Measurements from ENCODE around the gene CYP11A1. TPM values are rescaled to one million over a fixed set of nuclear protein-coding genes. Genes with fewer than 3 reads are reported as not detected.

The CYP11A1 gene
- polyA plus RNA-seq (ENCODE audit: insufficient read length), result 1.0 TPM

DNA sequence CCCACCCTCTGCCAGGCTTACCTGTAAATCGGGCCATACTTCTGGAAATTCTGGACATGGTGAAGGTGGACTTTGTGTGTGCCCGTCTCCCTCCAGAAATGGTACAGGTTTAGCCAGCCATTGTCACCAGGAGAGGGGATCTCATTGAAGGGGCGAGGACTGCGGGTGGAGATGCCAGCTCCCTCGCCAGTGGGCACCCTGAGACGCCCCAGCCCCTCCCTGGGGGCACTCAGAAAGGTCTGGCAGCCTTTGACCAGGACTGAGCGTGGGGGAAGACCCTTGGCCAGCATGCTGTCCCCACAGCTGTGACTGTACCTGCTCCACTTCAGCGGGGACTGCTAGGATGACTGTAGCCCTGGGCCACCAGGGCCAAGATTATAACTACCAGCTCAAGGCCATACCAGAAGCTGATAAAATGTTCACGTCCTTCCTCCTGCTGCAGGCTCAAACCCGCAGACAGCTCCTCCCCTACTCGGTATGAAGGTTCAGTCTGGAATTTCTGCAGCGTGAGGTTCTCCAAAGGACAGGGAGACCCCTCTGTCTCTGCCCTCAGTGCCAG, at the start of gene CYP11A1:
Gene CYP11A1, minus strand, starts transcription at position 351 of the 559 bp plus-strand sequence. Its CDS starts 61 bp downstream, at position 290.
- DNase-seq (ENCODE audit: low read depth), result no peak

GRCh38 chr15:74417225-74417624, 49.8 kb upstream of the CYP11A1 start:
- no peak for DNase-seq (ENCODE audit: low read depth)

DNA sequence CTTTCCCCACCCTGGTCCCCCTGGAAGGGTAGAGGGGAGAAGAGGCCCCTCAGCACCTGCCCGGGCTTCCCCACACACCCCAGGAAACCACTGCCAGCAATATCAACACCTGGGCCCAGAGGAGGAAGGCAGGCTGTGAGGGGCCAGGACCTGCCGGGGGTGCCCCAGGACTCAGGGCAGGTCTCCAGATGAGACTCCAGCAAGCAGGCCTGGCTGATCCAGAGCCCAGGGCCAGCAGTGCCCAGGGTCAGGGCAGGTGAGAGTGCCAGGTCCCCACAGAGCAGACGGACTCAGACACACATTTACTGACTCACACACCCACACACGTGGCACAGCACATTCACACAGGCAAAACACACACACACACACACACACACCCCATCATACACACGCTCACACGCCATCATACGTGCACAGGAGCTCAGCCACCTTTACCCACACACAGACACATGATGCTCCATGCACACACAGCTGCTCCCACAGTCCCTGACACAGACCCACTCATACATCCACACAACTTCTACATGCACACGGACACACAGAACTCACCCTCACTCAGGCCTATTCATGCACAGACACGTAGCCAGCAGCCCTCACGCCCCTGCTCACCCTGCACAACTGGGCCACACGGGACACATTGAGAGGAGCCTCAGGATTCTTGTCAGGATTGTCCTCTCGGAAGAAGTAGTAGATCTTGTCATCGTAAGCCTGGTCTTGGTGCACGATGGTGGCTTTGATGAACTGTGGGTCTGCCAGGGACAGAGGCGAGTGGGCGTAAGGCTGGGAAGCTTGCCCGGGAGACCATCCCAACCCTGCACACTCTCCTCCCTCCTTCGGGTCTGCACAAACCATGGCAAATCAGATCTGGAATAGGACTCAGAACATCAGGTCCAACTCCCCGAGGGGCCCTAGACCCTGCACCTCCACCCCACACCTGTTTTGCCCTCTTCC, 48.8 kb upstream of the CYP11A1 start:
- no peak for DNase-seq (ENCODE audit: low read depth)

DNA sequence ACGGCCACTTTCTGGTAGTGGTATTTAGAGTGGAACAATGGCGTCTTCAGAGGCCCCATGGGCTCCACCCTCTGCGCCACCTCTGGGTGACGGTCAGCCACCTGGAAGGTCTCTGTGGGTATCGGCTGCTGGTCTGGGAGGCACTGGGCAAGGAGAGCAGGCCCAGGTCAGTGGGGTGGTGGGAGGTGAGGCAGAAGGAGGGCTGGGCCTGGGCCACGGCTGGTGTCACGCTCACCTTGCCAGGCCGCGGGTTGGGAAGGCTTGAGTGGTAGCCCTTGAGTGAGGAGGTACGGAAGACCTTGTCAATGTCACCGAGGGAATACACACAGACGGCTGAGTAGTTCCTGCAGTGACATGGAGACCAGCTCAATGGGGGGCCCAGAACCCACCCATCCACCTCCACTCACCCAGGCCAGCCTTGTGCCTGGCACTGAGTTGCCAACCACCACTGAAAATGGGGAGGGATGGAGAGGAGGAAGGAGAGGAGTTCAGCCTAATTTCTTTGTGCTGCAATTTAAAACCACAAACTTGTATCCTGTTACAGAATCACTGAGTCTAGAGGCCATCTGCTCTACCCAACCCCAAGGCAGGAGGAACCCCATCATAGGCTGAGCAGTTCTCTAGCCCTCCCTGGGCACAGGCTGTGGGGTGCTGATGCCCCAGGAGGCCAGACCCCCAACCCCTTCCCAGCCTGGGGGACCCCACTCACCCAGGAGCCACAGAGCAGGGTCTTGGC, 47.3 kb upstream of the CYP11A1 start:
- DNase-seq (ENCODE audit: low read depth), result no peak

- DNase-seq (ENCODE audit: low read depth), result no peak
Observed at GRCh38 chr15:74414081-74414580, 46.7 kb upstream of the CYP11A1 start.

GRCh38 chr15:74413350-74414080, 46.1 kb upstream of the CYP11A1 start:
- DNase-seq (ENCODE audit: low read depth), result no peak

DNA sequence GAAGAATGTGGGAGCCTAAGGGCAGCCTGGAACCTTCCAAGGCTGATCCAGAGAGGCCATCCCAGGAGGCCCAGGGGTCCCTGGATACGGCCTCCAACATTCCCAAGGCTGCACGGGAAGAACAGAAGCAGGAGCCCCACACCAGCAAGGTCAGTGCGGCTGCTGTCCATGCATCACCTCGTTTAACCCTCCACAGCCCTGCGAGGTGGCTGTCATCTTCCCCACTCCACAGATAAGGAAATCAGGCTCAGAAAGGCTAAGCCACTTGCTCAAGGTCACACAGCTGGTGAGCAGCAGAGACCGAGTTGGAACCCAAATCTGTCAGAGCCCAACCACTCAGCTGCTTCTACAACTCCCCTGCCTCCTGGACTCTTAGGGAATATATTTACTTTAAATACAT, 44.7 kb upstream of the CYP11A1 start:
- no peak for DNase-seq (ENCODE audit: low read depth)

DNA sequence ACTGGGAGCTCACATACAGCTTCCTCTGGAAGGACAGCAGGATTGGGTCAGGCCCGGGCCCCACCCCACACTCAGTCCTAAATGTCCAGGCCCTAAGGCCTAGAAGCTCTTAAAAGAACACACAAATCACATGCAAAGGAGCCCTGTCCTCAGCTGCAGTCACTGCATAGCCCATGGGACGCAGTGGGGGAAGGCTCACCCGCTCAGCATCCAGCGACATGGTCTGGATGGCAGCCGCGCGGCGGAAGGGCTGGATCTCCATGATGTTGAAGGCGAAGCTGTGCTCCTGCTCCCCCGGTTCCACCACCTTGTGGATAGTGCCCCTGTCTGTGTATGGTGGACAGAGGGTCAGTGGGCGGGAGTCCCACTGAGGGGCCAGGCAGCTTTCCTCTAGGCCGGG, 44.2 kb upstream of the CYP11A1 start:
- no peak for DNase-seq (ENCODE audit: low read depth)

- no peak for DNase-seq (ENCODE audit: low read depth)
Observed at GRCh38 chr15:74410502-74410901, 43.1 kb upstream of the CYP11A1 start.

- DNase-seq (ENCODE audit: low read depth), result no peak
Observed at GRCh38 chr15:74409225-74409624, 41.8 kb upstream of the CYP11A1 start.

DNA sequence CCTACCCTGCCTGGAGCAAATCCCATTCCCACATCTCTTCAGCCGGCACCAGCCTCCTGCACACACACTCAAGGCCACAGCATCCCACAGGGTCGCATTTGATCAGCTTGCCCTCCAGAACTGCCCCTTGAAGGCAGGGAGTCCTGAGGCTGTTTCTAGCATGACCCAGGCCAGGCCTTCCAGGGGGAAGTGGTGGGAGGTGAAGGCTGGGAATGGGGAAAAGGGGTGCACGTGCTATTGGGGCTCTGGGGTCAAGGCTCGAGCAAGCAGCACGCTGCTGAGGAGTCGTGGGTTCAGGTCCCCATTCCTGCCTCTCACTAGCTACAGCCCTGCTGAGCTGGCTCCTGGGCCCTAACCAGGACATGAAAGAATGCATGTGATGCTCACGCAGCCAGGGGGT, 41.4 kb upstream of the CYP11A1 start:
- no peak for DNase-seq (ENCODE audit: low read depth)

GRCh38 chr15:74408385-74408784, 40.9 kb upstream of the CYP11A1 start:
- DNase-seq (ENCODE audit: low read depth), result no peak

DNA sequence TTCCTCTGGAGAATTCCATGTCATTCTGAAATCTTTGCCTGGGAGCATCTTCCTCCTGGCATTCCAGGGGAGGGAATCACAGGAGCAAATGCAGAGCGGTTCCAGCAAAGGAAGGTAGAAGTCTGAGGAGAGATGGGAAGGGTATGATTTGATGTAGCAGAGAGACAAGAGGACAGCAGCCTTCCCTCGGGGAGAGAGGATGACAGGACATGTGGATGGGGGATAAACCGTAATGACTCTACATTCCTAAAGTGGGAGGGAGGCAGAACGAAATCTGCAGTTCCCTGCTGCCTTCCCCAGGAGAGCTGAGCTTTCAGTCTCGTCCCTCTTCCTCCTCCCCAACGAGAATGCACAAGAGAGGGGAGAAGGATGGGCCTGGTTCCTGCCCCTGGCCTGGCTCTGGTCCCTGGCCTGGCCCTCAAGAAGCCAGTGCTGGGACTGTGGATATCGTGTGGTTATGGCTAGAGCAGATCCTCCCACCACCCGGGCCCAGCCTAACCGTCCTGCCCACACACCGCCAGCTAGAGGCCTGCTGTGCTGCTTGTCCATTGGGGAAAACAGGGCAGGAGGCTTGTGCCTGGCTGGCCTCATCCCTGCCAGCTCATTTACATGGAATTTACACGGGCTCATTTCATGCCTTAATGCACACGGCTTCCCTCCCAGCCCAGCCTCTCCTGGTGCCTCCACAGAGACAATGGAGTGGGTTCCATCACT, 39.7 kb upstream of the CYP11A1 start:
- DNase-seq (ENCODE audit: low read depth), result no peak

DNA sequence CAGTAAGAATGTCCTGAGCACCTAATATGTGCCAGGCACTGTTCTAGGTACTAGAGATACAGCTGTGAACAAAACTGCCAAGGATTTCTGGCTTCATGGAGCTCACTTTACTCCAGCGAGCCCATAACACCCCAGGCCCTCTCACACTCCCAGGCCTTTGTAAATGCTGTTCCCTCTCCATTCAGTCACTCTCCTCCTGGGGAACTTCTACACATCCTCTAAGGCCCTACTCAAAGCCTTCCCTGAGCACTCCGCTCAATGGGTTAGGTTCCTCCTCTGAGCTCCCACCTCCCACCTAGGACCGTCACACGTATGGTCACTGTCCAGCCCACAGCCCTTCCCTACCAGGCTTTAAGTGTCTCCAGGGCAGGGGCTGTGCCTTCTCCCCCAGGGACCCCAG, 39.1 kb upstream of the CYP11A1 start:
- DNase-seq (ENCODE audit: low read depth), result no peak

- no peak for DNase-seq (ENCODE audit: low read depth)
Observed at GRCh38 chr15:74405823-74406222, 38.4 kb upstream of the CYP11A1 start.

DNA sequence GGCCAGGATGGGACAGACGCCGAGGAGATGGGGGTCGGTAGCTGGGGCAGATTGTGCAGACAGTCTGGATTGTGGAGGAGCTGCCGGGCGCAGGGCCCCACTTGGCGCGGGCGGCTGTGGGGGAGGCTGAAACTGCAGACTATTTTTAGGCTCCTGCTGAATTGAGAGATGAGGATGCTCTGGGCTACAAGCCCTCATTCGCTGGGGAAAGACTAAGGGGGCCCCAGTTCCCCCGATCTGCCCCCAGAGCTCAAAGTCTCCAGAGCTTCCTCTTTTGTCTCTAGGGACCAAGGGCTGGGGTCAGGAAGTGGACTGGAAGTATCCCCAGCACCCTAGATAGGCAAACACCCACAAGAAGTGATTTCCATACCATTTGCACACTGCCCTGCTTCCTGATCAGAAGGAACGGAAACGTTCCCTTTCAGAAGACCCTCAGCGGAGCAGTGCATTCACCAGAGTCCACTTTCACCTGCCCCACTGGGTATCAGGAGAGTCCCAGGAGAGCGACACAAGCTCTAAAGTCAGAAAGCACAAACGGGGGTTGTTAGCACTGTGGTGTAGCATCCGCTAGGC, 36.6 kb upstream of the CYP11A1 start:
- DNase-seq (ENCODE audit: low read depth), result no peak

- DNase-seq (ENCODE audit: low read depth), result no peak
Observed at GRCh38 chr15:74403588-74403919, 36.1 kb upstream of the CYP11A1 start.

DNA sequence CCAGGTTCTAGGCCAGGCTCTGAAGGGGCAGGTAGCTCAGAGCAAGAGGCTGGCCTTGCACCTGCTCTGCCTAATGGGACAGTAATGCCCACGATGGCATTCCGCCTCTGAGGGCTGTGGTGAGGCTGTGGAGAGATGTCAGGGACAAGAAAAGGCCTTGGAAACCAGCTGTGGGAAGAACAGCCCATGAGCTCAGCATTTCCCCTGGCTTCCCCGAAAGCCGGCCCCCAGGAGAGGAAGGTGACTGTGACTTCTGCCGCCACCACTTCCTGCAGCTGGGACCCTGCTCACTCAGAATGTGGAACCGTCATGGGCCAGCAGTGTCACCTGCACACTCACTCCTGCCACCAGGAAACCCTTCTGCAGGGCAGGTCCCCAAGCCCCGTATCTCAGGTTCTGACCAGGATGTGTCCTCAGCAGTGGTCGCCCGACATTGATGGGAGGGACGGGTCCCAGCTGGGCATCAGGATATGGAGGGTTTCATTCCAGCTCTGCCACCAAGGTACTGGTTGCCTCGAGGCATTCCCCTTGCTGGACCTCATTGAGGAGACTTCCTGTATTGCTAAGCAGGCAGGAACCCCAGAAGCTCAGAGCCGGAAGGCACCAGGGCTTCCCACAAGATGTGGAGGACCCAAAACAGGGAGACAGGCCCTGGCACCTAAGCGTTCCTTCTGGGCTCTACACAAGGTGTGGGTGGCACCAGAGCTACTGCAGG, 35.6 kb upstream of the CYP11A1 start:
- DNase-seq (ENCODE audit: low read depth), result no peak

DNA sequence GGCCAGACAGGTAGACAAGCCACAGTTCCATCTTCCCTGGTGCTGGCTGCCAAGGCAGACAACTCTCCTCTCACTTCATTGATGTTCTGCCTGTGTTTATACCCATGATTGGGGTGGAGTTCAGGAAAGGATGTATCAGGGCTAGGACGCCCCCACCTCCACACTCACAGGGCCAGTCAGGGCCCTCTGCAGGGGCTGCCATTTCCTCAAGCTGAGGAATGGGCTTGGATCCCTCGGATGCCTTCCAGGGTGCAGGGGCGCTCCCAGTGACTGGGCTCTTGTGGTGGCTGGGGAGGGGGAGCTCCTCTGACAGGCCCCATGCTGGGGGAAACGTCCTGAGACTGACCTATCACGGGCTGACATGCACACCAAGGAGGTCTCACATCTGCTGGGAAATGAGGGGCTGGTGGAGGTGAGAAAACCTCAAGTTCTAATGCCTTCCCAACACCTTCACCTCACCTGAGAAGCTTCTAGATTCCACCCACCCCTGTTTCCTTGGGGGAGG, 34.9 kb upstream of the CYP11A1 start:
- no peak for DNase-seq (ENCODE audit: low read depth)
